Karpas-422 (cell line): Measurements from ENCODE around the gene MAP3K21. TPM values are rescaled to one million over a fixed set of nuclear protein-coding genes. Genes with fewer than 3 reads are reported as not detected.

ENCODE experiments used
- DNase-seq: peaks from one replicate; pipeline ENCODE4 v3.0.0-alpha.2; 2015
- H2AFZ ChIP-seq: fragments of 200-600 bp; sonication (generic); 2 replicates; pipeline ENCODE4 v1.6.1; 2014; ENCODE audit warnings: antibody characterized with exemption, low read length, mixed read lengths
- H3K27ac ChIP-seq: fragments of 200-600 bp; sonication (generic); 2 replicates; pipeline ENCODE4 v1.5.1; 2014; ENCODE audit warnings: mild to moderate bottlenecking, low read length, moderate library complexity
- H3K27me3 ChIP-seq: fragments of 200-600 bp; sonication (generic); 2 replicates; pipeline ENCODE4 v1.6.1; 2014; ENCODE audit warnings: low read length, mixed read lengths
- H3K36me3 ChIP-seq: fragments of 200-600 bp; sonication (generic); 2 replicates; pipeline ENCODE4 v1.6.1; 2014; ENCODE audit warnings: low read length, mixed read lengths; ENCODE audit not compliant: insufficient read depth
- H3K4me1 ChIP-seq: fragments of 200-600 bp; sonication (generic); 2 replicates; pipeline ENCODE4 v1.6.1; 2014; ENCODE audit warnings: mild to moderate bottlenecking, low read length, mixed read lengths
- H3K4me2 ChIP-seq: fragments of 200-600 bp; sonication (generic); 2 replicates; pipeline ENCODE4 v1.6.1; 2014; ENCODE audit warnings: low read length, low read depth, mild to moderate bottlenecking; ENCODE audit not compliant: poor library complexity, severe bottlenecking
- H3K4me3 ChIP-seq: fragments of 200-600 bp; sonication (generic); 2 replicates; pipeline ENCODE4 v1.5.1; 2014; ENCODE audit warnings: mild to moderate bottlenecking, antibody characterized with exemption, low read length, mixed read lengths
- H3K79me2 ChIP-seq: fragments of 200-600 bp; sonication (generic); 2 replicates; pipeline ENCODE4 v1.6.1; 2014; ENCODE audit warnings: mild to moderate bottlenecking, low read length, mixed read lengths
- H3K9ac ChIP-seq: fragments of 200-600 bp; sonication (generic); 2 replicates; pipeline ENCODE4 v1.6.0; 2014; ENCODE audit warnings: low read length
- H3K9me2 ChIP-seq: fragments of 200-600 bp; sonication (generic), shearing (Covaris generic); replicated peaks from 2 replicates; pipeline ENCODE4 v1.6.0; 2014; ENCODE audit warnings: mild to moderate bottlenecking, low read length, moderate library complexity; ENCODE audit not compliant: insufficient read depth
- H3K9me3 ChIP-seq: fragments of 300-700, 200-600 bp; sonication (generic); 2 replicates; pipeline ENCODE4 v1.6.1; 2014; ENCODE audit warnings: low read length, mixed read lengths
- H4K20me1 ChIP-seq: fragments of 200-600 bp; sonication (generic); 2 replicates; pipeline ENCODE4 v1.6.1; 2014; ENCODE audit warnings: mild to moderate bottlenecking, antibody characterized with exemption, low read length, low read depth; ENCODE audit not compliant: insufficient read depth
- total RNA-seq: library from RNA; depleted of rRNA; stranded (reverse); fragments of >200 nt; shearing (Covaris generic); gene quantifications from 2 replicates; pipeline ENCODE4 v1.2.3, GENCODE V29; 2014; ENCODE audit warnings: low replicate concordance

MAP3K21 gene
- total RNA-seq, 1 experiment from 2014 or later, result 3.4 TPM

GRCh38 chr1:233340031-233340555 is 12.6 kb downstream of the MAP3K21 start:
- Histone ChIP-seq H3K4me1 (peaks cover 11% of the 10 kb centered on the region), H3K36me3 (no peaks in the 10 kb centered on the region), H4K20me1 (peaks cover 22% of the 10 kb centered on the region), H3K4me2 (no peak overlapping the region), H2AFZ (no peak overlapping the region), H3K27ac (no peak overlapping the region), H3K27me3 (no peaks in the 10 kb centered on the region), H3K9me2 (no peaks in the 10 kb centered on the region), H3K4me3 (no peak overlapping the region), H3K9ac (no peak overlapping the region), H3K79me2 (no peaks in the 10 kb centered on the region), H3K9me3 (no peaks in the 10 kb centered on the region)
- DNase-seq, result no peak

- Histone ChIP-seq H3K9me2 (no peaks in the 10 kb centered on the region), H3K4me2 (no peak overlapping the region), H2AFZ (no peak overlapping the region), H3K27ac (no peak overlapping the region), H3K4me1 (peaks cover 11% of the 10 kb centered on the region), H3K27me3 (no peaks in the 10 kb centered on the region), H3K36me3 (no peaks in the 10 kb centered on the region), H4K20me1 (peaks cover 22% of the 10 kb centered on the region), H3K9me3 (no peaks in the 10 kb centered on the region), H3K4me3 (no peak overlapping the region), H3K79me2 (no peaks in the 10 kb centered on the region), H3K9ac (no peak overlapping the region)
- DNase-seq, result no peak
Observed at GRCh38 chr1:233340966-233341516, 13.5 kb downstream of the MAP3K21 start.

DNA sequence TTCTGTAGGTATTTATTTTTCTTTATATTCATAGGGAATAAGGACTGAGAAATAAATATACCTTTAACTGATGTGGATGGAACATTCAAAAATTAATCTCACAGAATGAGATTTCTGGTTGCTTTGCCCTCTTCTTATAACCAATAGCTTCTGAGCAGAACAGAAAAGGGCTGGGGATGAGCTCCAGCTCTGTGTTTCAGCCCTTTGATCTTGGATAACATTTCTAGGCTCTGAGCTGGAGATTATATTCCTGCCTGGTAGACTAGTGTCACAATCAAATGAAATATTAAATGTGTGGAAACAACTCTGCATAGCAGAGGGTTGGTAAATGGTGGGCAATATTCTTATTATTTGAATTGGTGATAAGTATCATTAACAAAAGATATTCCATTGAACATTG is 14.6 kb downstream of the MAP3K21 start:
- Histone ChIP-seq H3K79me2 (no peaks in the 10 kb centered on the region), H2AFZ (no peak overlapping the region), H4K20me1 (peaks cover 18% of the 10 kb centered on the region), H3K4me3 (no peak overlapping the region), H3K4me2 (no peak overlapping the region), H3K9me3 (no peaks in the 10 kb centered on the region), H3K27me3 (no peaks in the 10 kb centered on the region), H3K27ac (no peak overlapping the region), H3K36me3 (no peaks in the 10 kb centered on the region), H3K9me2 (no peaks in the 10 kb centered on the region), H3K4me1 (peaks cover 11% of the 10 kb centered on the region), H3K9ac (no peak overlapping the region)
- no peak for DNase-seq

DNA sequence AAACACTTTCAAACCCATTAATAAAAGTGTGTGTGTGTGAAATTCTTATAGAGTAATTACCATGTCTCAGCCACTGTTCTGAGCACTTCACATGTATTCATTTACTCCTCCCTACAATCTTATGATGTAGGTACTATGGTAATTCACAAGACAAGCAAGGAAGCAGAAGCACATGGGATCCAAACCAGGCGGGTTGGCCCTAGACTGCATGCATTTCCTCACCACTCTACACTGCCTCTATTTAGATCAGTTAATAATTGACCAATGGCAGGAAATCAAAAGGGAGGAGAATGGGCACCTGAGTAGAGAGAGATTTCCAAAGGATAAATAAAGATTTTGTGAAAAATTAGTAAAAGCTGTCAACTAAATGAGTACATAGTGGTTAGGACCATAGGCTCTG is 15.7 kb downstream of the MAP3K21 start:
- Histone ChIP-seq H3K36me3 (no peaks in the 10 kb centered on the region), H3K9me3 (no peaks in the 10 kb centered on the region), H3K27ac (no peak overlapping the region), H3K4me2 (no peak overlapping the region), H4K20me1 (peaks cover 18% of the 10 kb centered on the region), H3K27me3 (no peaks in the 10 kb centered on the region), H3K4me1 (peaks cover 8% of the 10 kb centered on the region), H2AFZ (no peak overlapping the region), H3K9ac (no peak overlapping the region), H3K4me3 (no peak overlapping the region), H3K9me2 (no peaks in the 10 kb centered on the region), H3K79me2 (no peaks in the 10 kb centered on the region)
- DNase-seq, result no peak

DNA sequence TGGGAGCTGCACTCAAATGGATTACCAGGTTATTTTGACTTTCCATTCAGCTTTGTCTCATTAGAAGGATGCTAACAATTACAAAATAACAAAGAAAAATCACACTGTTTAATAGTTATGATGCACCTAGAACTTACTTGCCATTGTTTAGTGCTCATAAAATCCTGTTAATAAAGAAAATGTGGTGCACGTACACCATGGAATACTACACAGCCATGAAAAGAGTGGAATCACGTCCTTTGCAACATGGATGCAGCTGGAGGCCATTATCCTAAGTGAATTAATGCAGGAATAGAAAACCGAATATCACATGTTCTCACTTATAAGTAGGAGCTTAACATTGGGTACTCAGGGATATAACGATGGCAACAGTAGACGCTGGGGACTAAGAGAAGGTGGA is 19.8 kb downstream of the MAP3K21 start:
- H2AFZ ChIP-seq, result no peak overlapping the region
- H3K4me2 ChIP-seq, result no peak overlapping the region
- H3K79me2 ChIP-seq, result no peaks in the 10 kb centered on the region
- no peaks in the 10 kb centered on the region for H3K36me3 ChIP-seq
- H3K9me3 ChIP-seq, result no peaks in the 10 kb centered on the region
- no peaks in the 10 kb centered on the region for H3K4me1 ChIP-seq
- no peaks in the 10 kb centered on the region for H3K9me2 ChIP-seq
- no peak for DNase-seq
- no peak overlapping the region for H3K27ac ChIP-seq
- no peaks in the 10 kb centered on the region for H3K27me3 ChIP-seq
- no peak overlapping the region for H3K4me3 ChIP-seq
- peaks cover 4% of the 10 kb centered on the region for H4K20me1 ChIP-seq
- H3K9ac ChIP-seq, result no peak overlapping the region

DNA sequence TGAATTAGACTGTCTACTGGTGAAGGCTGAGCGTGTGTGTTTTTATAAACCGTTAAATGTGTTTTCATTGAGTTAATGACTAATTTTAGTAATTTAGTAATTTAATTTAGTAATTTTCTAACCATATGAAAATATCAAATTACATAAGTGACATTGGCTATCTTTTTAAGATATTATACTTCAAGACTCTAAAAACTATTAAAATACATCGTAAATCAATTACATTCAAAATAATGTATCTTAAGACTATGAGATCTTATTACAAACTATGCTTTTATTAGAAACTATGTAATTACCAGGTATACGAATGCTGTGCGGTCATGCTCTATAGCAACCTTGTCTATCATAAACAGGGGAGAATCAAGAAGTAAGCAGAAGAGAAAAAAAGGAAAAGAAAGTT is 21.6 kb downstream of the MAP3K21 start:
- H2AFZ ChIP-seq, result no peak overlapping the region
- H3K9ac ChIP-seq, result no peak overlapping the region
- no peak overlapping the region for H3K4me3 ChIP-seq
- no peak for DNase-seq
- H3K9me3 ChIP-seq, result no peaks in the 10 kb centered on the region
- no peaks in the 10 kb centered on the region for H3K4me1 ChIP-seq
- no peak overlapping the region for H3K27ac ChIP-seq
- no peaks in the 10 kb centered on the region; the same call in none of the 2 replicates for H4K20me1 ChIP-seq
- no peak overlapping the region for H3K4me2 ChIP-seq
- no peaks in the 10 kb centered on the region for H3K36me3 ChIP-seq
- no peaks in the 10 kb centered on the region for H3K9me2 ChIP-seq
- H3K79me2 ChIP-seq, result no peaks in the 10 kb centered on the region
- no peaks in the 10 kb centered on the region for H3K27me3 ChIP-seq

GRCh38 chr1:233354983-233355382 is 27.5 kb downstream of the MAP3K21 start:
- no peak for DNase-seq
- Histone ChIP-seq H3K4me1 (peaks cover 12% of the 10 kb centered on the region), H3K9ac (no peak overlapping the region), H3K79me2 (no peaks in the 10 kb centered on the region), H3K27me3 (no peaks in the 10 kb centered on the region), H2AFZ (no peak overlapping the region), H3K27ac (no peak overlapping the region), H3K4me3 (no peak overlapping the region), H3K9me3 (no peaks in the 10 kb centered on the region), H3K4me2 (no peak overlapping the region), H4K20me1 (no peaks in the 10 kb centered on the region; the same call in 1 of the 2 replicates), H3K36me3 (no peaks in the 10 kb centered on the region), H3K9me2 (no peaks in the 10 kb centered on the region)

DNA sequence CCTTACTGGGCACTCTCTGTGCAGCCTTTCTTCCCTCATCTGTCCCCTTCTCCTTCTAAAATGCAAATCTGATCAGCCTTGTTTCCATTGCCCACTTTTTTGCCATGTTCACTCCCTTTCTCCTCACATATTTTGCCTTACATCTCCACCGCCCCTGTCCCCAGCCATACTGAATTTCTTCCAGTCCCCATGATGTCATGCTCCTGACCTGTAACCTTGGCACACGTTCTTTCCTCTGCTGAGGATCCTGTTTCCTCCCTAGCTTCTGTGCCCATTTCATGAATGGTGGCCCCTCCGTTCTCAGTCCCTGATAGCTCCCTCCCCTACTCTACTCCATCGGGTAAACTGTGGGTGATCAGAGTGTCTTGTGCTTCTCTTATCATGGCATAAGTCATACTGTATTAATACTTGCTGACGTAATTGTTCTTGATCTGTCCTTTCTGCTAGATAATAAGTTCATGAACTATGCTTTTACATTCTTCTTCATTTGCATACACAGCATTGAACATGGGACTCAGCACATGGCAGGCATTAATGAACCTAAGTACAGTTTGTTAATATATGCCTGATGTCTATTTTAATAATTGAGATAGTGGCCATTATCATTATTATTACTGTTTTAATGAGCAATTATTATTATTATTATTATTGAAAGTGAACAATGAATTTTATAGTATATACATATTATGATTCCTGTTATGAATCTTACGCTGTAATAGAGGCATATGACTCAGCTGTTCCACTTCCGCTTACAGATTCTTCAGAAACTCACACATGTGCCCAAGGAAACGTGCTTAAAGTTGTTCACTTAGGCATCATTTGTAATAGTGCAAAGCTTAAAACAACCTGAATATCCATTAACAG is 28.5 kb downstream of the MAP3K21 start:
- H2AFZ ChIP-seq, result no peak overlapping the region; the same call in 1 of the 2 replicates
- DNase-seq, result peak; percentile 47

More for the DNA sequence above, 28.5 kb downstream of the MAP3K21 start:
- H3K4me2 ChIP-seq, result no peak overlapping the region
- no peaks in the 10 kb centered on the region for H3K9me3 ChIP-seq
- no peak overlapping the region for H3K9ac ChIP-seq
- H3K27ac ChIP-seq, result no peak overlapping the region
- no peaks in the 10 kb centered on the region for H3K36me3 ChIP-seq
- H3K9me2 ChIP-seq, result no peaks in the 10 kb centered on the region
- no peaks in the 10 kb centered on the region; the same call in 1 of the 2 replicates for H4K20me1 ChIP-seq
- no peak overlapping the region for H3K4me3 ChIP-seq
- peaks cover 12% of the 10 kb centered on the region for H3K4me1 ChIP-seq
- no peaks in the 10 kb centered on the region for H3K27me3 ChIP-seq
- H3K79me2 ChIP-seq, result no peaks in the 10 kb centered on the region
